Eye (tissue), 1 donor: Measurements from ENCODE around the gene STRA6.
A peak's percentile ranks its signal among the peaks of the same experiment; 100 is the strongest.

Experiments used
- DNase-seq: peaks from one replicate; pipeline ENCODE4 v3.0.0-alpha.2; 2015

The STRA6 gene

GRCh38 chr15:74130849-74131627 is 71.5 kb downstream of the STRA6 start:
- peak; percentile 74 for DNase-seq

GRCh38 chr15:74130155-74130848 is 72.3 kb downstream of the STRA6 start, which contains the start of gene ISLR2:
TSS of gene ISLR2 (plus strand) at chr15:74130586. CDS start at chr15:74132755, 2,169 bp downstream.
- peak; percentile 92 for DNase-seq

- no peak for DNase-seq
Observed at GRCh38 chr15:74129586-74130154, 72.9 kb downstream of the STRA6 start.
